Pancreas (tissue), 10 donors: Measurements from ENCODE around the gene USP48. TPM values are rescaled to one million over a fixed set of nuclear protein-coding genes. Genes with fewer than 3 reads are reported as not detected.

Experiments used
- ATAC-seq, 4 donors: fragments of 200-7000 bp; cut with Tn5 transposase; one replicate each; pipeline versions ENCODE4 v1.8.0 to v1.9.1; 2020; ENCODE audit warnings: mild to moderate bottlenecking in 4 of 4, moderate library complexity in 4 of 4
- DNase-seq, 6 donors: peaks; one replicate each; pipeline ENCODE4 v3.0.0-alpha.2; 2020
- FAIRE-seq: peaks from 2 replicates; lab custom pipeline; 2012; peaks lifted over from hg19 to GRCh38; lab: Jason Lieb, UNC
- H3K27ac ChIP-seq, 4 donors: fragments of 200-600 bp; sonication (generic); 1 replicate in 3 of 4; 2 replicates in 1 of 4; pipeline versions ENCODE4 v1.5.0 to v1.8.0; 2020
- H3K27me3 ChIP-seq, 4 donors: fragments of 200-600 bp; one replicate each; pipeline ENCODE4 v1.8.0; 2021
- H3K36me3 ChIP-seq, 3 donors: fragments of 200-600 bp; sonication (generic) in 1 of 3; one replicate each; pipeline versions ENCODE4 v1.5.0 to v1.8.0; 2020 to 2021
- H3K4me1 ChIP-seq, 3 donors: fragments of 200-600 bp; one replicate each; pipeline ENCODE4 v1.8.0; 2021
- H3K4me3 ChIP-seq, 4 donors: fragments of 200-600 bp; sonication (generic) in 2 of 4; one replicate each; pipeline versions ENCODE4 v1.5.0 to v1.8.0; 2020 to 2021
- H3K9me3 ChIP-seq, 4 donors: fragments of 200-600 bp; one replicate each; pipeline ENCODE4 v1.8.0; 2021
- WGBS, 2 donors: extraction: QIAGEN DNeasy Blood & Tissue Kit; methylation state at CpG; one replicate each; pipeline ENCODE4 v1.1.7; 2013; 5-methylcytosine and 5-hydroxymethylcytosine counted together
- intact Hi-C, 3 donors: fragments of 100-400 bp; cut with DNase I; formaldehyde crosslinking; loops; one replicate each; pipeline versions ENCODE4 v1.11.1 to v1.14.2; 2022
- polyA plus RNA-seq, 2 donors: library from polyadenylated mRNA; stranded (reverse); fragments of 200-250 nt; gene quantifications; one replicate each; pipeline ENCODE4 v1.2.3, GENCODE V29; 2013
- total RNA-seq, 6 donors: library from RNA; stranded (reverse); fragmentation: NEBNext Ultra II Directional in 4 of 6; extraction: Animal tissue kit (Norgen Biotek cat#: 25700) in 4 of 6; gene quantifications; one replicate each; pipeline versions ENCODE4 v1.2.1 to v1.2.4, GENCODE V29; 2021 to 2023
- TF ChIP-seq, protein P1 (sequence below), 4 donors: fragments of 200-600 bp; sonication (generic) in 3 of 4; IDR thresholded peaks; one replicate each; pipeline versions ENCODE4 v1.5.0 to v1.8.0; 2021; ENCODE audit warnings: antibody characterized with exemption in 4 of 4
- donor health status: healthy with polysubstance abuse.
- donor health status: DM: no; HTN: no; CAD: no; lungs with moderate emphysema.
- donor health status: DM: no; HTN: no; CAD: no.
- donor health status: control.
- donor health status: control.
- donor health status: Bipolar disorder and iron deficiency.
- donor health status: DM: yes; HTN: yes; CAD: no.
- donor health status: DM: no; HTN: no; CAD: no.
- donor health status: DM: no; HTN: no; CAD: no.
- donor health status: DM: yes; HTN: yes; CAD: no.

USP48 gene
- total and polyA plus RNA-seq, 8 donors = 14.9 to 30.6 (median 25.9) TPM

DNA sequence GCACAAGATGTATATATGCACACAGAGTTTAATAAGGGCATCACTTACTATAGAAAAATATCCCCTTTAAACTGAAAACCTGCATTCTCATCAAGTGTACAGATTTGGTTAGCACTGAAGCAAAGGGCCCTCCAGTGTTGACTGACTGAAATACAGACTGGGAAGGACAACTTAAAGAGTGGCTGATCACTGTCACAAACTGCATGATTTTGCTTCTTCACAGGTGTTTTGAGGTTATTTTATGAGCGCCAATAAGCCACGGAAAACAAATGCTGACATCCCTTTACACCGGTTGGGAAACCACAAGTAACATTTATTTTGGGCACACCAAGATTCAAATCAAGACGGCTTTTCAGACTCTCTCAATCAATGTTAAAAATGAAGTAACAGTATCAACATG is 82.9 kb downstream of the USP48 start:
- H3K9me3 ChIP-seq = no peaks in the 10 kb centered on the region
- intact Hi-C loops = no loop called here
- ATAC-seq = no peak
- TF ChIP-seq, protein P1, sequence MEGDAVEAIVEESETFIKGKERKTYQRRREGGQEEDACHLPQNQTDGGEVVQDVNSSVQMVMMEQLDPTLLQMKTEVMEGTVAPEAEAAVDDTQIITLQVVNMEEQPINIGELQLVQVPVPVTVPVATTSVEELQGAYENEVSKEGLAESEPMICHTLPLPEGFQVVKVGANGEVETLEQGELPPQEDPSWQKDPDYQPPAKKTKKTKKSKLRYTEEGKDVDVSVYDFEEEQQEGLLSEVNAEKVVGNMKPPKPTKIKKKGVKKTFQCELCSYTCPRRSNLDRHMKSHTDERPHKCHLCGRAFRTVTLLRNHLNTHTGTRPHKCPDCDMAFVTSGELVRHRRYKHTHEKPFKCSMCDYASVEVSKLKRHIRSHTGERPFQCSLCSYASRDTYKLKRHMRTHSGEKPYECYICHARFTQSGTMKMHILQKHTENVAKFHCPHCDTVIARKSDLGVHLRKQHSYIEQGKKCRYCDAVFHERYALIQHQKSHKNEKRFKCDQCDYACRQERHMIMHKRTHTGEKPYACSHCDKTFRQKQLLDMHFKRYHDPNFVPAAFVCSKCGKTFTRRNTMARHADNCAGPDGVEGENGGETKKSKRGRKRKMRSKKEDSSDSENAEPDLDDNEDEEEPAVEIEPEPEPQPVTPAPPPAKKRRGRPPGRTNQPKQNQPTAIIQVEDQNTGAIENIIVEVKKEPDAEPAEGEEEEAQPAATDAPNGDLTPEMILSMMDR (IDR thresholded peaks at IDR 0.05) = no peak
- no peak overlapping the region for H3K4me3 ChIP-seq
- no peak for FAIRE-seq
- H3K27ac ChIP-seq = no peak overlapping the region
- peaks cover 0 to 19% (median 5%) of the 10 kb centered on the region in 3 donors for H3K36me3 ChIP-seq
- no peaks in the 10 kb centered on the region for H3K4me1 ChIP-seq
- 89 to 93% methylated on average over 4 of the region's 4 CpGs for WGBS, 2 donors
- H3K27me3 ChIP-seq = no peaks in the 10 kb centered on the region
- DNase-seq = no peak

DNA sequence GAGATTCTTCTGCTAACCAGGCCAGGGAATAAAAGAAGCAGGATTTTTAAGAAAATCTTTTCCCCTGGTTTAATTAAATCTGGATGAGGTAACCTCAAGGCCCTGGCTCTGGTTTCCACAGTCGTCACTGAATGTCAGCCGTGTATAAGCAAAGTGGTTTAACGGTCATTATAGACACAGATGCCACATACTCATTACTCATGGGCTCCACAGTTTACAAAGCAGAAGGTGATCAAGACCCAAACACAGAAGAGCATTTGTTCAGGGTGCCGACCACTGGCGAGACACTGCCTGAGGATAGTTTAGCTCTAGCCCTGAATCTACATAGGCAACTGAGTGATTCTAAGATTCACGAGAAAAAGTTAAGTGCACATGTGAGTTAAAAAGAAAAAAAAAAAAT is 86.0 kb downstream of the USP48 start:
- peaks cover 0 to 15% (median 4%) of the 10 kb centered on the region in 3 donors for H3K36me3 ChIP-seq
- no peak for ATAC-seq
- no peak overlapping the region for H3K4me3 ChIP-seq
- no peak for FAIRE-seq
- TF ChIP-seq, protein P1 (IDR thresholded peaks at IDR 0.05) = no peak
- H3K27ac ChIP-seq = no peak overlapping the region
- H3K27me3 ChIP-seq = no peaks in the 10 kb centered on the region
- no peaks in the 10 kb centered on the region for H3K9me3 ChIP-seq
- intact Hi-C loops = no loop called here
- no peak for DNase-seq
- no peaks in the 10 kb centered on the region for H3K4me1 ChIP-seq
- WGBS, 2 donors = 93 to 94% methylated on average over 6 of the region's 6 CpGs

DNA sequence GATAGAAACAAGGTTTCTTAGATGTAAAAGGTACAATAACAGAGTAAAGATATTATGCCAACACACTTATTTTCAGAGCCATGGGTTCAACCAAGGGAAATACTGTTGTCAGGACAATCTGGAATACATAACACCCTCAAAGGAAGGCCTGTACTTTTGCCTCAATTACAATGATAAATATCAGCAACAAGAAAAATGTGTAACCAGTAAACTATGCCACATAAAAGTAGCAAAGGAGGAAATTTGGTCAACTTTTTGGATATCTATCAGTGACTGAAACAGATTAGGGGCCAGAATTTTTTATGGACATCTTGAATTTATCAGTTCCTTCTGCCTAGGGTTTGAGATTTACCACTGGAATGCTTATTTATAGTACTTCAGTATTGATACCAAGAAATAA is 89.2 kb downstream of the USP48 start:
- Histone ChIP-seq H3K9me3 (no peaks in the 10 kb centered on the region), H3K27me3 (no peaks in the 10 kb centered on the region), H3K4me3 (no peak overlapping the region), H3K4me1 (no peaks in the 10 kb centered on the region), H3K36me3 (peaks cover 0 to 15% (median 4%) of the 10 kb centered on the region in 3 donors), H3K27ac (no peak overlapping the region)
- TF ChIP-seq, protein P1 (IDR thresholded peaks at IDR 0.05) = no peak
- FAIRE-seq (no peak), DNase-seq (no peak), ATAC-seq (no peak)
- intact Hi-C loops = no loop called here

DNA sequence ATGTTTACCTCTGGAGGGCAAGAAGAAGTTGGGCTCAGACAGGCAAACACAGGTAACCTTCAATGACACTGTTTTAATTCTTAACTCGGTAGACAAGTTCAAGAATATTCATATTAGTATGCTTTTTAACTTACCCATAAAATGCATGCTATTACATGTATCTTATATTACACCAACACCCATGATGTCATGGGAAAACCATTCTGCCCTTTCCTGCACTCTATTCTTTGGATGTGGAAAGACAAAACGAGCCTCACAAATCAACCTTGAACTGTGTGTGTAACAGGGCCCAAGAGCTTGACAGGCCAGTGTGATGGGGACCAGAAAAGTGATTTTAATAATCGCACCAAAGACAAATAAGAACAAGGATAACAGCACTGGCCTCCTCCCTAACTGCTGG is 91.2 kb downstream of the USP48 start:
- WGBS, 2 donors = 41 to 58% methylated on average over 3 of the region's 3 CpGs
- Histone ChIP-seq H3K9me3 (no peaks in the 10 kb centered on the region), H3K4me3 (no peak overlapping the region), H3K36me3 (peaks cover 0 to 26% (median 4%) of the 10 kb centered on the region in 3 donors), H3K27ac (no peak overlapping the region), H3K27me3 (no peaks in the 10 kb centered on the region), H3K4me1 (no peaks in the 10 kb centered on the region)
- TF ChIP-seq, protein P1 (IDR thresholded peaks at IDR 0.05) = no peak
- FAIRE-seq (no peak), ATAC-seq (no peak), DNase-seq (no peak)
- intact Hi-C loops = no loop called here

DNA sequence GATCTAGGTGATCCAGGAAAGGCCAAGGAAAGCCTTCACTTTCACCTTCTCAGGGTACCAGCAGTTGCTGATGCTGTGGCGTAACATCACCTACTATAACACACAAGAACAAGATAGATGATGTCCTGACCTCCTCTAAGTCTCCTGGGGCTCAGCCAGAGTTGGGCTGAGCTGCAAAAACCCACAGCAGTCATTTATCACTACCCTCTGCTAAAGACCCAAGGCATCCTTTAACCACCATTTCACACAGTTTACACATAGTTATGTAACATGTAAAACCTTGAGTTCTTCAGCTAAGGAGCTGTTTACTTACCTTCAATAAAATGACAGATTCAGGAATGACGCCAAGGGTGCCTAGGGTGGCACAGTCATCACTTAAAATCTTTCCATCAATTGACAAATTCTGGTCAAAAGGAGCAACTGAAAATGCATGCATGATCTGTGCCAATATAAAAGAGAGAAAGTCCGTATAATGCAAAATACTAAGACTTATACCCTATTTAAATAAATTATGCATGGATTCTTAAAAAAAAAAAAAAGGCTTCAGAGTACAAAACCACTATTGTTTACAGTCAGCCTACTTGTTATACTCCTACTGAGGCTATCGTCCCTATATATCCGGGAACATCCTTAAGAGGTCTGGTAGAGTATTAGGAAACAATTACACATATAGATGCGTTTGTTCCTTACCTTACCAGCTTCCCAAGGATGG is 93.1 kb downstream of the USP48 start:
- FAIRE-seq (no peak), DNase-seq (no peak), ATAC-seq (peak; percentile 20 to 80 (median 66))
- no peak overlapping the region for H3K4me3 ChIP-seq
- H3K36me3 ChIP-seq = peaks cover 0 to 29% (median 4%) of the 10 kb centered on the region in 3 donors
- H3K9me3 ChIP-seq = no peaks in the 10 kb centered on the region
- TF ChIP-seq, protein P1 (IDR thresholded peaks at IDR 0.05) = no peak
- 74 to 75% methylated on average over 6 of the region's 6 CpGs for WGBS, 2 donors
- no peaks in the 10 kb centered on the region for H3K4me1 ChIP-seq
- intact Hi-C loops = no loop called here
- H3K27ac ChIP-seq = no peak overlapping the region
- H3K27me3 ChIP-seq = no peaks in the 10 kb centered on the region
